SU-DHL-6 (cell line): Measurements from ENCODE around the gene EML4.
"Not testable (repeated sequence)": the region's sequence is repeated elsewhere in the genome, so short reads cannot be mapped to it uniquely, and the experiment has no call there.

Source experiments
- H2AFZ ChIP-seq: fragments of 200-600 bp; sonication (generic); 2 replicates; pipeline ENCODE4 v1.6.1; 2014; ENCODE audit warnings: low read depth, mild to moderate bottlenecking, moderate library complexity, mixed read lengths, antibody characterized with exemption, low read length; ENCODE audit not compliant: severe bottlenecking
- H3F3A ChIP-seq: fragments of 200-600 bp; shearing (Covaris generic); 2 replicates; pipeline ENCODE4 v1.6.0; 2016; ENCODE audit warnings: antibody characterized with exemption, mild to moderate bottlenecking; ENCODE audit not compliant: insufficient read depth
- H3K27ac ChIP-seq: fragments of 200-600 bp; sonication (generic); 2 replicates; pipeline ENCODE4 v1.5.1; 2016; ENCODE audit warnings: low read depth, mild to moderate bottlenecking, low read length, moderate library complexity, mixed read lengths
- H3K27me3 ChIP-seq: fragments of 200-600 bp; sonication (generic), shearing (Covaris generic); 2 replicates; pipeline ENCODE4 v1.6.0; 2014; ENCODE audit warnings: mild to moderate bottlenecking, low read length
- H3K36me3 ChIP-seq: fragments of 200-600 bp; sonication (generic); 2 replicates; pipeline ENCODE4 v1.6.1; 2014; ENCODE audit warnings: mild to moderate bottlenecking, low read length, mixed read lengths
- H3K4me2 ChIP-seq: fragments of 300-600, 200-600 bp; shearing (Covaris generic), sonication (generic); 2 replicates; pipeline ENCODE4 v1.6.0; 2014; ENCODE audit warnings: low read length, low read depth, mild to moderate bottlenecking; ENCODE audit not compliant: poor library complexity, severe bottlenecking
- H3K4me3 ChIP-seq: fragments of 200-600 bp; sonication (generic); 2 replicates; pipeline ENCODE4 v1.5.1; 2014; ENCODE audit warnings: antibody characterized with exemption, low read length, mild to moderate bottlenecking, mixed read lengths; ENCODE audit not compliant: insufficient read depth, poor library complexity, severe bottlenecking
- H3K79me2 ChIP-seq: fragments of 200-600 bp; sonication (generic); 2 replicates; pipeline ENCODE4 v1.6.1; 2014; ENCODE audit warnings: mild to moderate bottlenecking, low read length, moderate library complexity; ENCODE audit not compliant: insufficient read depth
- H3K9ac ChIP-seq: fragments of 200-600 bp; sonication (generic); 2 replicates; pipeline ENCODE4 v1.7.0; 2014; ENCODE audit warnings: mild to moderate bottlenecking, low read length
- H3K9me2 ChIP-seq: fragments of 200-600 bp; sonication (generic); replicated peaks from 2 replicates; pipeline ENCODE4 v1.6.1; 2014; ENCODE audit warnings: low read length; ENCODE audit not compliant: insufficient read depth
- H3K9me3 ChIP-seq: fragments of 200-600 bp; sonication (generic); 2 replicates; pipeline ENCODE4 v1.6.1; 2014; ENCODE audit warnings: low read length, mixed read lengths; ENCODE audit not compliant: insufficient read depth
- H4K20me1 ChIP-seq: fragments of 200-600 bp; sonication (generic); 2 replicates; pipeline ENCODE4 v1.6.1; 2014; ENCODE audit warnings: low read depth, mild to moderate bottlenecking, antibody characterized with exemption, low read length, moderate library complexity, mixed read lengths
- EZH2phosphoT487 ChIP-seq: fragments of 200-600 bp; sonication (generic), shearing (Covaris generic); conservative IDR thresholded peaks from 2 replicates; pipeline ENCODE4 v1.6.1; 2018; ENCODE audit warnings: mild to moderate bottlenecking, antibody characterized with exemption, low read length, moderate library complexity, mixed read lengths
- TF ChIP-seq, protein P1 (sequence below): fragments of 200-600 bp; sonication (generic); IDR thresholded peaks from one replicate; pipeline ENCODE4 v1.5.1; 2017; ENCODE audit warnings: antibody characterized with exemption, mild to moderate bottlenecking, low read length, moderate library complexity; ENCODE audit not compliant: insufficient read depth, poor library complexity, severe bottlenecking

EML4 gene

DNA sequence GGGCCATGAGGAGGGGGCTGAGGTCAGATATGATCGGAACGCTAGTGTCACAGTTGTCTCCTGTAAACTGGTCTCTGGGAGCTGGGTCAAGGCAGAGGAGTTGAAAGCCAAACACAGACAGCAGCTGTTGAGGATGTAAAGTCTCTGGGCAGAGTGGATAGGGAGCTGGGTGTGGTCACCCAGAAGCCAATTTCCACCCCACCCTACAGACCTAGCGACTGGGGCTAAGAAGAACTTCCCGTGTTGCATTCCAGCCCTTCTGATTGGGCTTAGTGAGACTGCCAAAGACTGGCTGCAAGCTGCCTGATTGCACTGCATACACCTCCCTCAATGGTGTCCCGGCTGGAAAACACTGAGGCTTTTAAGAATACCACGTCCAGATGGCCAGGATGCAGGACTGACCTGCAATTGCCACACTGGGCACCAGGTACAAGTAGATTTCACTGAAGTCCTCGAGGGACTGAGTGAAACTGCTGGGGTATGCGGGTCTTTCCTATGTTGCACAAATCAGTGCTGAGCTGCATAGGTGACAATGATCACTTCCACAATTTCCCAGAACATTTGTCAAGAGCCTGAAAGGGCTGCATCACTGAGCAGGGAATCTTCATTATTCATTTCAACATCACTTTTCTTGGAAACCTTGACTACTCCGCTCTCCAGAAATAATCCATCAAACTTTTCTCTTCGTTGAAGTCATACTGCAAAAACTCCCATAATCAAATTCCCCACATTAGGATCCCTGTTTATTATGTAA is 43.1 kb upstream of the EML4 start:
- no peak overlapping the region for H3K4me2 ChIP-seq
- no peaks in the 10 kb centered on the region for H3K9me3 ChIP-seq
- H2AFZ ChIP-seq, result no peak overlapping the region
- TF ChIP-seq, protein P1, sequence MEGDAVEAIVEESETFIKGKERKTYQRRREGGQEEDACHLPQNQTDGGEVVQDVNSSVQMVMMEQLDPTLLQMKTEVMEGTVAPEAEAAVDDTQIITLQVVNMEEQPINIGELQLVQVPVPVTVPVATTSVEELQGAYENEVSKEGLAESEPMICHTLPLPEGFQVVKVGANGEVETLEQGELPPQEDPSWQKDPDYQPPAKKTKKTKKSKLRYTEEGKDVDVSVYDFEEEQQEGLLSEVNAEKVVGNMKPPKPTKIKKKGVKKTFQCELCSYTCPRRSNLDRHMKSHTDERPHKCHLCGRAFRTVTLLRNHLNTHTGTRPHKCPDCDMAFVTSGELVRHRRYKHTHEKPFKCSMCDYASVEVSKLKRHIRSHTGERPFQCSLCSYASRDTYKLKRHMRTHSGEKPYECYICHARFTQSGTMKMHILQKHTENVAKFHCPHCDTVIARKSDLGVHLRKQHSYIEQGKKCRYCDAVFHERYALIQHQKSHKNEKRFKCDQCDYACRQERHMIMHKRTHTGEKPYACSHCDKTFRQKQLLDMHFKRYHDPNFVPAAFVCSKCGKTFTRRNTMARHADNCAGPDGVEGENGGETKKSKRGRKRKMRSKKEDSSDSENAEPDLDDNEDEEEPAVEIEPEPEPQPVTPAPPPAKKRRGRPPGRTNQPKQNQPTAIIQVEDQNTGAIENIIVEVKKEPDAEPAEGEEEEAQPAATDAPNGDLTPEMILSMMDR, result no peak
- no peak for TF ChIP-seq EZH2phosphoT487
- H3K4me3 ChIP-seq, result no peak overlapping the region
- H4K20me1 ChIP-seq, result no peaks in the 10 kb centered on the region
- no peaks in the 10 kb centered on the region for H3K27me3 ChIP-seq
- no peak overlapping the region for H3K27ac ChIP-seq
- no peaks in the 10 kb centered on the region for H3F3A ChIP-seq
- no peaks in the 10 kb centered on the region for H3K36me3 ChIP-seq
- no peaks in the 10 kb centered on the region for H3K79me2 ChIP-seq
- no peak overlapping the region for H3K9ac ChIP-seq
- H3K9me2 ChIP-seq, result no peaks in the 10 kb centered on the region

DNA sequence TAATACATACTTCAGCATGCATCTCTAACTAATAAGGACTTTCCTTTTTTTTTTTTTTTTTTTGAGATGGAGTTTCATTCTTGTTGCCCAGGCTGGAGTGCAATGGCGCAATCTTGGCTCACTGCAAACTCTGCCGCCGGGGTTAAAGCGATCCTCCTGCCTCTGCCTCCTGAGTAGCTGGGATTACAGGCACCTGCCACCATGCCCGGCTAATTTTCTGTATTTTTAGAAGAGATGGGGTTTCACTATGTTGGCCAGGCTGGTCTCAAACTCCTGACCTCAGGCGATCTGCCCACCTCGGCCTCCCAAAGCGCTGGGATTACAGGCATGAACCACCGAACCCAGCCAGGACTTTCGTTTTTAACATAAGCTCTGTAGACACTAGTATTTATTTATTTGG is 42.3 kb upstream of the EML4 start:
- not testable (repeated sequence) for H3K4me3 ChIP-seq, H3K27ac ChIP-seq, H3K79me2 ChIP-seq, H3K9me3 ChIP-seq, H3F3A ChIP-seq, H3K9ac ChIP-seq, H2AFZ ChIP-seq, H4K20me1 ChIP-seq, H3K27me3 ChIP-seq, H3K4me2 ChIP-seq, H3K9me2 ChIP-seq, H3K36me3 ChIP-seq

DNA sequence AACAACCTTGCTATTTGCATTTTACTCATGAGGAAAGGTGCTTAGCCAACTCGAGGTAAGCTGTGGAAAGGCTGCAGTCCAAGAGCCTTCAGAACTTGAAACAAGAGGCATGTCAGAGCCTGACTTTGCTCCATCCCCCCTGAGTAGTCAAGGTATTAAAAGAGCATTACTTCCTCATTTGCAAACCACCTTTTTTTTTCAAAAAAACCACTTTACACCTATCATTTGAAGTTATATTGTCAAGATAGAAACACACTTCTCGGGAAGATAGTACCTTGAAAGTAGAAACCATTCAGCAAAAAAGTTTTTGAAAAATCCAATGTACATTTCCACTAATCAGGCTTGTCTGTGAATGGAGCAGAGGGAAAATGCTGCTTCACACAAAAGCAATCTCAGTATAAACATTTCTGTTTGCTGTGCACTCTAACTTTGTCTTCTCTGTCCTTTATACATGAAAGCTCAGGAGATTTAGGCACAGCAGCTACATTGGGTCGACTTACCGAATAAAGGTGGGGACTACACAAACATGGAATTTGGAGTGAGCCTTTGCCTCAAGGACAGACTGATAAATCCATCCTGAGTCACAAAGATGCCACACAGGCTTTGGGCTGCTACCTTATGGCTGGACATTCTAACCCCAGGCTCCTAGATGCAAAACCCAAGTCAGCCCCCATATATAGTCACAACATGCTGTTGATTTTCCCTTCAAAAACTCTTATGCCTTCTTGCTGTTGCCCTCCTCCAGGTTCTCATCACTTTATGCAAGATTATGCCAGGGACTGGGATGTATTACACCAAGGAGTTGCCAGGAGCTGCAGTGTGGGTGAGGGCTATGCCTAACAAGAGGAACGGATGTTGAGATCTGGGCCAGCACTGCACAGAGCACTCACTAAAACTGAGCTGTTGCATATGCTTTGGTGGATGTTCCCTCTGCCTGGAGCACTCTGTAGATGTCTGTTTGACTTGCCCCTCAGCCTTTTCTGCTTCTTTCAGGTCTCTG is 41.4 kb upstream of the EML4 start:
- no peak for TF ChIP-seq EZH2phosphoT487
- TF ChIP-seq, protein P1, result no peak
- no peak overlapping the region for H3K9ac ChIP-seq
- no peaks in the 10 kb centered on the region for H3K9me2 ChIP-seq
- no peaks in the 10 kb centered on the region for H3F3A ChIP-seq
- no peaks in the 10 kb centered on the region for H3K79me2 ChIP-seq
- H3K9me3 ChIP-seq, result no peaks in the 10 kb centered on the region
- H3K27me3 ChIP-seq, result no peaks in the 10 kb centered on the region
- H3K27ac ChIP-seq, result no peak overlapping the region
- H3K4me3 ChIP-seq, result no peak overlapping the region
- H2AFZ ChIP-seq, result no peak overlapping the region
- H4K20me1 ChIP-seq, result no peaks in the 10 kb centered on the region
- no peak overlapping the region for H3K4me2 ChIP-seq
- H3K36me3 ChIP-seq, result no peaks in the 10 kb centered on the region
